GM12892 (cell line): ENCODE results near the gene LCN2.

Source experiments
- POLR2A ChIP-seq: IDR thresholded peaks from 2 replicates; pipeline ENCODE4 v1.6.1; 2011; ENCODE audit warnings: low read depth, low read length, control low read depth
- POLR2AphosphoS5 ChIP-seq: IDR thresholded peaks from 2 replicates; pipeline ENCODE4 v1.6.1; 2011; ENCODE audit warnings: low read depth, low read length, control low read depth
- TAF1 ChIP-seq: IDR thresholded peaks from 2 replicates; pipeline ENCODE4 v1.6.1; 2011; ENCODE audit warnings: low read depth, mild to moderate bottlenecking, control low read depth, low read length, borderline replicate concordance

DNA sequence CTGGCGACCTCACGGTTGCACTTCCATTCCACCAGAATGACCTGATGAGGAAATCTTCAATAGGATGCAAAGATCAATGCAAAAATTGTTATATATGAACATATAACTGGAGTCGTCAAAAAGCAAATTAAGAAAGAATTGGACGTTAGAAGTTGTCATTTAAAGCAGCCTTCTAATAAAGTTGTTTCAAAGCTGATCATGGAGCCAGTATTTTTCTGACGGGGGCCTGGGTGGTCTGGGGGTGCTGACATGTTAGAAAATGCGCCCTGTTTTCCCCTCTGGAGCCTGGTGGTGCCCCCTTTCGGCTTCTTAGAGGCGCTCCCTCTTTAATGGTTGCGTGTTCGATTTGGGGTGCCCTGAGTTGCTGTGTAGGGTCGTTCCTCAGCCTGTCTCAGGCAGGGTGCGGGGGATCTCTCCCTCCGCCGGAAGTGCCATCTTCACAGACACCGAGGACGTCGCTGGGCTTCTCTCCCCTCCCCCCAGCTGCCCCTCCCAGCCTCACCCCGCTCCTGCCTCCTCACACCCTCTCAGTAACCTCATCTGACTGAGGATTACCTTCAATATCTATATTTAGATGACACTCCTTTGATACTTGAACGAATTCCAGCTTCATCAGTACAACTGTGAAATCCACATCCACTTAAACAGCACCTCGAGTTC lies 40.1 kb upstream of the LCN2 start:
- TF ChIP-seq POLR2A (no peak), POLR2AphosphoS5 (no peak), TAF1 (no peak)
